Hematopoietic multipotent progenitor cell (in vitro differentiated cells): ENCODE measurements around the gene MAP3K3. TPM values are rescaled to one million over a fixed set of nuclear protein-coding genes. Genes with fewer than 3 reads are reported as not detected.

Experiments used
- DNase-seq, 3 donors: peaks; one replicate each; pipeline ENCODE4 v3.0.0-alpha.2; 2011 to 2015; ENCODE audit warnings: low read depth in 2 of 3, low spot score in 2 of 3
- total RNA-seq: library from RNA; depleted of rRNA; stranded (reverse); fragments of >200 nt; gene quantifications from one replicate; pipeline ENCODE4 v1.2.3, GENCODE V29; 2012

The MAP3K3 gene
- total RNA-seq, 1 donor, result 68.1 TPM

DNA sequence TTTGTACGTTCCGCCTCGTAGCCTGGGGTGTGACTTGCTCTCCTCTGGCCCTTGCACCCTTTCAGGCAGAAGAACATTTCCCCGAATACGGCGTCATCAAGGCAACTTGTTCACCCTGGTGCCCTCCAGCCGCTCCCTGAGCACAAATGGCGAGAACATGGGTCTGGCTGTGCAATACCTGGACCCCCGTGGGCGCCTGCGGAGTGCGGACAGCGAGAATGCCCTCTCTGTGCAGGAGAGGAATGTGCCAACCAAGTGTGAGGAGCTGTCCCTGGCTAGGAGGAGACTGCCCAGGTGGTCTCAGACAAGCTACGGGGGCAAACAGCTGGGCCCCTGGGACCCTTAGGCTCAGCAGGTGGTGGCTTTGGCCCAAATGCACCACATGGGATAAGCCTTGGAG lies 67.3 kb downstream of the MAP3K3 start:
- no peak for DNase-seq

GRCh38 chr17:63692195-63692816 lies 70.1 kb downstream of the MAP3K3 start:
- DNase-seq, result no peak

- no peak for DNase-seq
Measured at GRCh38 chr17:63693411-63694113, 71.3 kb downstream of the MAP3K3 start.

DNA sequence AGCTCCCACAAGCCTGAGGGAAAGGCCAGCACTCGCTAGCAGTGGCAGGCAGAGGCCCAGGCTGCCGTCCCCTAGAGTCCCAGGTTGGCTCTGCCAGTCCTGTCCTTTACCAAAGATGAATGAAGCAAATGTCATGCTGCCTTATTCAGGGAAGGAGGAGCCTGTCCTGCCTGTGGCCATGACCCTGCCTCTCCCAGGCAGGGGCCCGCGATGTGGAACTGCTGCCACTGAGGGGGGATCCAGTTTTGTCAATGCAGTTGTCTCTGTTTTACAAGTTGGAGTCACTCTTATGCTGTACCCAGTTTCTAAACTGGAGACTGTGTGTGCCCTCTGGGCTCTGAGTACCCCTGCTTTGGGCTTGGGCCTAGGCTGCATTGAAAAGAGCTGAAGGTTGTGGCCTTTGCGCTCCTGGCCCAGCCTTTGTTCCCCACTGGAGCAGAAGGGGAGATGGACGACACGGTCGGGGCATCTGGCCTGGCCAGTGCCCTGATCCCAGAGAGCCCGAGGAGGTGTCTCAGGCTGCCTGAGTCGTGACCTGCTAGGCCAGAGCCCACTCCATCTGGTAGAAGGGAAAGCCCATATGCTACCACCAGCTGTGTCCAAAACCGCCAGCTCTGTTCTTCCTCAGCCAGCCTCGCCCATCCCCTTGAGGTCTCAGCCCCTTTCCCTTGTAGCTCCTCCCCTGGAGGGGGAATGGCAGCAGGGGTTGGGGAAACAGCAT lies 72.2 kb downstream of the MAP3K3 start:
- peak in 1 of 3 donors; percentile 52 for DNase-seq

- DNase-seq, result peak in 1 of 3 donors; percentile 20
Measured at GRCh38 chr17:63694950-63695773, 72.9 kb downstream of the MAP3K3 start.

- DNase-seq, result no peak
Measured at GRCh38 chr17:63695889-63696288, 73.7 kb downstream of the MAP3K3 start.

- DNase-seq, result peak in 2 of 3 donors; percentile 64 to 80
Measured at GRCh38 chr17:63696381-63696961, 74.3 kb downstream of the MAP3K3 start.

- DNase-seq, result peak; percentile 66 to 94 (median 88)
Measured at GRCh38 chr17:63697341-63698286, 75.4 kb downstream of the MAP3K3 start.

- no peak for DNase-seq
Measured at GRCh38 chr17:63698381-63698885, 76.2 kb downstream of the MAP3K3 start.

DNA sequence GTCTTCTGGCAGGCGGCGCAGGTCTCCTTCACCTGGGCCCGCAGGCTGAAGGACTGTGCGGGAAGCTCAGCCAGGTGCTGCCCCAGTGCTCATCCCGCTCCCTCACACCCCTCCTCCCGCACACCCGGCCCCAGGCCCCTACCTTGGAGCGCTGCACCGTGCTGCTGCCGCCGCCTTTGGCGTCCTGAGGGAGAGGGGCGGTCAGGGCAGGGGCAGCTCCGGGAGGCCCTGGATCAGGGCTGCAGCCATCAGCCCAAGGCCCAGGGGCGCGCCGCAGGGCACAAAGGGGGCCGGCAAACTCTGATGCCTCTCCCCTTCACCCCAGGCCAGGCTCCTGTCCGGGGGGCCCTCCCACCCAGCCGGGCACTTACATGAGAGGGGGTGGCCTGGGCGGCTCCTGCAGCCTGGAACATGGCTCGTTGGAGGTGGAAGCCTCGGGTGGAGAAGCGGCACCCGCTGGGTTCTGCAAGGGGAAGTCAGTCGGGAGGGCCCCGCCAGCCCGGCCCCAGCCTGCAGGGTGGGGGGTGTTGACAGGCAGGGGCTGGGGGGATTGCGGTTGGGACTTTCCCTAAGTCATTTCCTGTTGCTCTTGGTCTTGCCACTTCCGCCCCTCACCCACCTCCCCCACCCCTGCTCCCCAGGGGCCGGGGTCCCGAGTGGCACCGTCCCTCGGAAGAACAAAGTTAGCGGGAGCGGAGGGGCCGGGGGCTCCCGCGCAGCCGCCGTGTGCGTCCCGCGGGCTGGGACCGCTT lies 76.8 kb downstream of the MAP3K3 start:
- DNase-seq, result peak; percentile 73 to 98 (median 93)

GRCh38 chr17:63699638-63700527 lies 77.7 kb downstream of the MAP3K3 start, which contains the start of gene LIMD2:
LIMD2 (minus strand) TSS chr17:63700125; CDS start chr17:63699298, 827 bp downstream.
- peak; percentile 65 to 81 (median 74) for DNase-seq

- DNase-seq, result peak in 2 of 3 donors; percentile 69 to 71
Measured at GRCh38 chr17:63700528-63701455, 78.6 kb downstream of the MAP3K3 start.

DNA sequence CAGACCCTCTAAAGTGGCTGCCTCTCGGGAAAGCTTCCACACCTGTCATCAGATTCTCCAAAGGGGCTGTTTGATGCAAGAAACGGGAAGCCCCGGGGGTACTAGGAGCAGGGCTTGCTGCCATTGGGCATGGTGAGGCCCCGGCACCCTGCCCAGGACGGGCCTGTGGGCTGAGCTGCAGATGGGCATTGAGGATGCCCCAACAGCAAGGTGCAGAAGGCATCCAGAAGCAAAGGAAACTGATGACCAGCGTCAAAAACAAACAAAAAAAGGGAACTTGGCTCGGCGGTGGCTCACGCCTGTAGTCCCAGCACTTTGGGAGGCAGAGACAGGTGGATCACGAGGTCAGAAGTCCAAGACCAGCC lies 79.2 kb downstream of the MAP3K3 start:
- peak in 1 of 3 donors; percentile 29 for DNase-seq

DNA sequence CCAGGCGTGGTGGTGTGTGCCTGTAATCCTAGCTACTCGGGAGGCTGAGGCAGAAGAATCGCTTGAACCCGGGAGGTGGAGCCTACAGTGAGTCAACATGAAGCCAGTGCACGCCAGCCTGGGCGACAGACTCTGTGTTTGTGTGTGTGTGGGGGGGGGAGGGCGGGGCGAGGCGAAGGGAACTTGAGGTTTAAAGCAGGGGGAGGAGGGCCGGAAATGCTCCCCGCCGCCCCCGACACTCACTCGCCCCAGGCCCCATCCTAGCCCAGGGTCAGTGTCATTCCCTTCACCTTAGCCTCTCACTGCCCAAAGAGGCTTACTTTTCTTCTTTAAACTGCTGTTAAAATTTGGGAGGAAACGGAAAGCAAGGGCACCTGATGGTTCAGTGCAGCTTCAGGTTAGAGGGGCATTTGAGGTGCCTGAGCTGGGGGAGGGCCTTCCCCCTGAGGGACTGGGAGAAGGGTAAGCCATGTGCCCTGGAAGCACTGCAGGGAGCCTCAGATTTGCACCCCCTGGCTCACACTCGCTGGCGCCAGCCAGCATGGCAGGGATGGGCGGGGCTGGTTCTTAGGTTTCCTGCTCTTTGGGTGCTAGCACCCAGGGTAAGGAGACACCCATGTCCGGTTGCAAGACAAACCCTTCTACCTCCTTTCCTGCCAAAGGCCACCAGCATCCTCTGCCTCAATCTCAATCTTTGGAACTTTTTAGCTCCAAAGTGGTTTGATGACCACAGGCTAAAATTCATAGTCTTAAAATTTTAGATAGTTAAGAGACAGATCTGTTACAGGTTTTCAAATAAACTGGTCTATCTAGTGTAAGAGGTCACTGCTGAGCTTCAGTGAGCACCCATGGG lies 79.9 kb downstream of the MAP3K3 start:
- peak in 2 of 3 donors; percentile 75 to 76 for DNase-seq

DNA sequence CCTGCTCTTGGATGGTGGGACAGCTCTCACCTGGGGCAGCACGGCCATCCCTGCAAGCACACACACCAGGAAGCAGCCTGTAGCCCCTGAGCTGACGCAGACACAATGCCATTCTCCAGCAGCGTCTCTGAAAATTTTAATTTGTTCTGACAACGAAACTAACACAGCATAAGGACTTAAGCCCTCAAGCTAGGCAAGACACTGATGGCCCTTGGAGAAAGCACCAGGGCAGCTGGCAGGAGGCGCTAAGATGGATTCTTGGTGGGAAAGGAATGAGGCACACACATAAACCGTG lies 80.5 kb downstream of the MAP3K3 start:
- DNase-seq, result no peak
